Measurements from ENCODE around the gene MCF2L2. TPM values are rescaled to one million over a fixed set of nuclear protein-coding genes. Genes with fewer than 3 reads are reported as not detected.

The MCF2L2 gene
- total and polyA plus RNA-seq, 9 of the 15 experiments (the other 6 are each of a cell fraction or from before 2014, with no cell fraction given): 0.56 to 4.2 (median 3.0) TPM

- Histone ChIP-seq H3K9me1 (ENCODE audit: control insufficient read depth, insufficient read depth, low read length) (no peaks in the 10 kb centered on the region), H2AFZ (ENCODE audit: low read depth, low read length) (no peak overlapping the region), H3K27ac (ENCODE audit: extremely low read depth, low read depth, low read length) (no peak overlapping the region), H3K4me2 (ENCODE audit: insufficient read depth, low read length) (no peak overlapping the region), H3K27me3 (ENCODE audit: control insufficient read depth in 2 of 2, insufficient read depth in 2 of 2, low read length in 2 of 2) (no peaks in the 10 kb centered on the region), H3K4me3 (no peak overlapping the region), H3K36me3 (ENCODE audit: control insufficient read depth, insufficient read depth, low read length) (no peaks in the 10 kb centered on the region), H3K79me2 (ENCODE audit: control insufficient read depth, insufficient read depth, low read length) (no peaks in the 10 kb centered on the region), H4K20me1 (replicated peaks; ENCODE audit: control insufficient read depth, insufficient read depth, low read length) (no peaks in the 10 kb centered on the region), H3K9ac (ENCODE audit: insufficient read depth in 1 of 2, low read depth in 2 of 2, low read length in 2 of 2) (no peak overlapping the region), H3K4me1 (replicated peaks in 1 of 2; ENCODE audit: control insufficient read depth in 2 of 2, insufficient read depth in 2 of 2, low read length in 2 of 2) (peaks cover under 1 to 3% of the 10 kb centered on the region in 2 experiments; a peak in 3 of 5 replicates), H3K9me3 (replicated peaks; ENCODE audit: control insufficient read depth, insufficient read depth, low read depth, low read length) (no peaks in the 10 kb centered on the region)
- ATAC-seq: no peak
- in situ Hi-C loops (cut with MboI): no loop called here
- TF ChIP-seq FOXK1 (CRISPR knock-in tag; IDR thresholded peaks at IDR 0.05; ENCODE audit: borderline replicate concordance) (no peak), EP400 (IDR thresholded peaks at IDR 0.05) (no peak), EZH2 (IDR thresholded peaks at IDR 0.05; ENCODE audit: borderline replicate concordance, low read depth, low read length) (no peak), KLF6 (CRISPR knock-in tag; IDR thresholded peaks at IDR 0.05; ENCODE audit: borderline replicate concordance) (no peak), POLR2B (IDR thresholded peaks at IDR 0.05; ENCODE audit: low read depth, partially characterized antibody) (no peak), MECOM (CRISPR knock-in tag; IDR thresholded peaks at IDR 0.05) (no peak), CHD2 (IDR thresholded peaks at IDR 0.05; ENCODE audit: low read depth, low read length) (no peak), NR2F6 (CRISPR knock-in tag; IDR thresholded peaks at IDR 0.05) (no peak), DMBX1 (CRISPR knock-in tag; IDR thresholded peaks at IDR 0.05; ENCODE audit: borderline replicate concordance) (no peak), YBX1 (IDR thresholded peaks at IDR 0.05) (no peak)
- no peak for DNase-seq (ENCODE audit: extremely low read depth in 1 of 4, low spot score in 3 of 4)
- no peak for FAIRE-seq
- ChIA-PET POLR2A (interaction anchor here (0.6 to 0.8 kb wide), 2 partner anchors 13 to 81 kb away, joined by 3 read pairs; no protein-coding TSS in a partner anchor), CTCF (ENCODE audit: low intra/inter-chr PET ratio) (no interaction called here)
- intact Hi-C loops (cut with micrococcal nuclease): no loop called here
- 68% methylated on average over 4 of the region's 4 CpGs for WGBS (ENCODE audit: insufficient coverage, low coverage, missing lambda C conversion rate)
- no TSS peak for BruUV-seq (replicated peaks)
These were observed 212.7 kb downstream of the MCF2L2 start for GRCh38 chr3:183215591-183216202.
